GM21717 (cell line): ENCODE measurements around the gene ACOX3.

Experiments
- ATAC-seq: cut with Tn5 transposase; IDR thresholded peaks from one replicate; pipeline ENCODE4 v1.9.1; 2021; ENCODE audit warnings: mild to moderate bottlenecking, moderate library complexity; ENCODE audit not compliant: unreplicated experiment

ACOX3 gene

GRCh38 chr4:8325291-8325973, 115.1 kb downstream of the ACOX3 start:
- no peak for ATAC-seq

- ATAC-seq: no peak
These were observed 115.8 kb downstream of the ACOX3 start for GRCh38 chr4:8324640-8325239.

GRCh38 chr4:8323947-8324555, 116.5 kb downstream of the ACOX3 start:
- ATAC-seq: no peak

GRCh38 chr4:8322794-8323704, 117.5 kb downstream of the ACOX3 start:
- no peak for ATAC-seq

- ATAC-seq: no peak
These were observed 118.8 kb downstream of the ACOX3 start for GRCh38 chr4:8321771-8322170.

- no peak for ATAC-seq
These were observed 119.3 kb downstream of the ACOX3 start for GRCh38 chr4:8321220-8321619.

GRCh38 chr4:8320386-8320750, 120.2 kb downstream of the ACOX3 start:
- no peak for ATAC-seq

- ATAC-seq: no peak
These were observed 120.7 kb downstream of the ACOX3 start for GRCh38 chr4:8319731-8320385.

- no peak for ATAC-seq
These were observed 121.5 kb downstream of the ACOX3 start for GRCh38 chr4:8319061-8319460.

- no peak for ATAC-seq
These were observed 122.0 kb downstream of the ACOX3 start for GRCh38 chr4:8318509-8318908.

- ATAC-seq: no peak
These were observed 123.0 kb downstream of the ACOX3 start for GRCh38 chr4:8317474-8317873.

GRCh38 chr4:8316911-8317351, 123.6 kb downstream of the ACOX3 start:
- ATAC-seq: no peak
